GM18858 (cell line): ENCODE data around the gene RGS17.
"Not testable (repeated sequence)": the region's sequence is repeated elsewhere in the genome, so short reads cannot be mapped to it uniquely, and the experiment has no call there.

Experiments
- ATAC-seq: cut with Tn5 transposase; IDR thresholded peaks from one replicate; pipeline ENCODE4 v1.9.1; 2021; ENCODE audit not compliant: unreplicated experiment

The RGS17 gene

GRCh38 chr6:153043719-153044118 is 87.4 kb downstream of the RGS17 start:
- ATAC-seq, result no peak

DNA sequence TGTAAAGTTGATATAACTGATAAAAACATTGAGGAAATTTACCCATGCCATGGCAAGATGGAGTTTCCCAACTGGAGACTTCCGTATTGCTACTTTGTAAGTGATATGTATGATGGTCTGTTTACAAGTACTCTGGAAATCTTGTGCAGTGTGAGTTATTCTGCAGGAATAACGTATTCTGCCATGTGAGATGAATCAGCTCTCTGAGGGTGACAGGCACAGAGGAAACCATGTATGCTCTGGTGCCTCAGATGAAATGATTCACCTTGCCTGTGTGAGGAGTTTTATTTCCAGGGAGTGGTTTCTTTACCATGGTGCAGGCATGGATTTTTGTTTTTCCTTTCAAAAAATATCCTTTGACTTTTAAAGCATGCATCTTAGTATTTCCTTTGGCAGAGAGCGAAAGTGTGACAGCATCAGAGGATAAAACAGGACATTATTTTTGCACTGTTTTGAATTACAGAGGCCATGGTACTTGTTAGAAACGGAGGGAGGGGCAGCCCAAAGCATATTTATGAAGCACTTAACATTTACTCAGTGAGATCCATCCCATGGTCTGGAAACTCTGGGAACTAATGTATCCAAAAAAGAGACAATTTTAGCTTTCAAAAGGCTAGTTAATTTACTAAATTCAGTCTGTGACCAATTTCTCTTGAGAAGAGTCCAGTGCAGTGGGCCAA is 92.6 kb downstream of the RGS17 start:
- no peak for ATAC-seq

- ATAC-seq, result no peak
Observed at GRCh38 chr6:153034139-153034538, 96.9 kb downstream of the RGS17 start.

GRCh38 chr6:153032255-153032882 is 98.7 kb downstream of the RGS17 start:
- no peak for ATAC-seq

DNA sequence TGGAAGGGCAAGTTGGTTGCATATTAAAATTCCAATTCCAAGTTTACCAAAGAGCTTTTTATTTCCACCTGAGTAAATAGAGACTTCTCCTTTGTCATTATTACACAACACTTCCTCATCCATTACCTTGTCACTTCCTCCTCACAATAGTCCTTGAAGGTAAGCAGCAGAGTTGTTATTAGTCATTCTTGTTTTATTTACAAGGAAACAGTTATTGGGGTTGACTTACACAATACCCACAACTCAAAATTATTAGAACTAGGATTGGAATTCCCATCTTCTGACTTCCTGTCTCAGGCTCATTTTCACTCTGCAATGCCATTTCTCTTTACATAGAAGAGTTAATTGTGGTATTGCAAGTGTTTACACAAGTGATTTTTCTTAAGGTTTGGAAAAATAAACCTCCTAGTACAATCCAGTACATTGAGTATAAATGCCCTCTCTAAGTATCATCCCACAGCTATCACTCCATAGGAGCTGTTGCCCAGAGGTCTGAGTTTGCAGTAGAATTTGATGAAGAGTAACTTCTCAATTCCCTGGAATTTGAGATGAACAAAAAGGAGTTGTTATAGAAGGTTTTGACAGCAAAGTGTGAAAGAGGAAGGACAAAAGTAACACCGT is 99.6 kb downstream of the RGS17 start:
- no peak for ATAC-seq

DNA sequence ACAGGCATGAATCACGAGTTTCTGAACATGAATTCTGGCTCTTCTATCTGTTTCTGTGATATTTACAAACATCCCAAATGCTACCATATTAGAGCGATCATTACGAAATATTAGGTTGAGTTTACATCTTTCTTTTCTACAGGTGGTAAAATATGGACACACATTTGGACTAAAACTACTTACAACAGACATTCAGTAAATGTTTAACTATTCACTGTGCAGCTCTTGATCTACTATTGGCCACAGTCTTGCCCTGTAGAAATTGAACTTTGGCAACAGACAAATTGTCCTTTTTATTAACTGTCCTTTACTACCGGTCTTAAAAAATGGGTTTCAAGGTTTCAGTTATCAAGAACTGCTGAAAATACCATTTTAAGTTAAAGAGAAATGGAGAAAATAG is 102.1 kb downstream of the RGS17 start:
- ATAC-seq, result no peak

GRCh38 chr6:153028286-153028685 is 102.8 kb downstream of the RGS17 start:
- ATAC-seq, result no peak

- ATAC-seq, result no peak
Observed at GRCh38 chr6:153027480-153027879, 103.6 kb downstream of the RGS17 start.

DNA sequence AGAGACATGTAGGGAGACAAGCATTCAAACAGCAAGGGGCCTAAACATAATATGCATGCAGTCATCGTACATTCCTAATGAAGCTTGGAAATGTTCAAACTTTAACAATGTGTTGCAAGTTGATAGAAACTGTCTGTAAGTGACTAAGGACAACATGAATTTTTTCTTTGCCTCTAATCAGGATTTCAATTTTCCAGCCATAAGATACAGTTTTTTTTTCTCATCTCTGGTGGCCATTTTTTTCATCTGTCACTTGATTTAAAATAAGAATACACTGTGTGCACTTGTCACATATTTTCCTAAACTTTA is 106.4 kb downstream of the RGS17 start:
- no peak for ATAC-seq

- ATAC-seq, result peak; percentile 99
Observed at GRCh38 chr6:153023977-153024708, 106.9 kb downstream of the RGS17 start.

DNA sequence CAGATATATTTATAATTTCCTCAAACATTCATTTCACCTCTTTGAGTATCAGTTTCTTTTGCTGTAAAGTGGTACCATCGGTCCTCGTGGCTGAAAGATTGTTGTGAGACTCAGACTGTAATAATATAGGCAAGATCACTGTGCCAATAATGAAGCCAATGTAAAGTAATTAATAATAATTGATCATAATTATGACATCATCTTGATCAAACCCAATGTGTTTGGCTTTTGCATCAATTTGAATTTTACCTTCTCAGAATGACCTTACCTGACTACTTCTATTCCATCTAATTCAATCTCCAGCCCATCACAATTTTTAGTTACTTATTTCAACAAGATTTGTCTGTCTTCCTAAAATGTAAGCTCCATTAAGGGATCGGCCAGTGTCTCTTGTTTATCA is 112.7 kb downstream of the RGS17 start:
- ATAC-seq, result no peak

DNA sequence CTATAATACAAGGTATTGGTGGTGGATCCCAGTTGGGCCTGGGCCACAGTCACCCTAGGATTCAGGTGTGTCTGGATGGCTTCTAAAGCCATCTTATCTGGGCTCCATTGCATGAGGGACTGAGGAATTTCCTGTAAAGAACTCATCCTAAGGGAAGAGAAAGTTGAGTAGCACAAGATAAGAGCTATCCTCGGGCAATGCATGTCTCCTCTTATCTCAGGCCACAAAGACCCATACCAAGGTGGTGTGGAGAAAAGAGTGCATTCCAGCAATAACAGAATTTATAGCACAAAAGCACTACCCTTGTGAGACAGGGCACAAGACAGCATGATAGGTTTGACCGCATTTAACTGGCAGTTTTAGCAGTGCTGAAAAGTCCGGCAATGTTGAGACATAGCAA is 114.2 kb downstream of the RGS17 start:
- ATAC-seq, result no peak

DNA sequence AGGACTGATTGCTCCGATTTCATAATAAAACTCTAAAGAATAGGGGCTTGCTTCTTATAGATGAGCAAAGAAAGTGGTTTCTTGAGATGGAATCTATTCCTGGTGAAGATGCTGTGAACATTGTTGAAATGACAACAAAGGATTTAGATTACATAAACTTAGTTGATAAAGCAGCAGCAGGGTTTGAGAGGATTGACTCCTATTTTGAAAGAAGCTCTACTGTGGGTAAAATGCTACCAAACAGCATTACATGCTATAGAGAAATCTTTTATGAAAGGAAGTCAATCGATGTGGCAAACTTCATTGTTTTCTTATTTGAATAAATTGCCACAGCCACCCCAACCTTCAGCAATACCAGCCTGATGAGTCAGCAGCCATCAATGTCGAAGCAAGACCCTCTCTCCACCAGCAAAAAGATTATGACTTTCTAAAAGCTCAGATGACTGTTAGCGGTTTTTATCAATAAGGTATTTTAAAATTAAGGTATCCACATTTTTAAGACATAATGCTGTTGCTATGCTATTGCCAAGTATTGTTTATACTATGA is 115.9 kb downstream of the RGS17 start:
- no peak for ATAC-seq

DNA sequence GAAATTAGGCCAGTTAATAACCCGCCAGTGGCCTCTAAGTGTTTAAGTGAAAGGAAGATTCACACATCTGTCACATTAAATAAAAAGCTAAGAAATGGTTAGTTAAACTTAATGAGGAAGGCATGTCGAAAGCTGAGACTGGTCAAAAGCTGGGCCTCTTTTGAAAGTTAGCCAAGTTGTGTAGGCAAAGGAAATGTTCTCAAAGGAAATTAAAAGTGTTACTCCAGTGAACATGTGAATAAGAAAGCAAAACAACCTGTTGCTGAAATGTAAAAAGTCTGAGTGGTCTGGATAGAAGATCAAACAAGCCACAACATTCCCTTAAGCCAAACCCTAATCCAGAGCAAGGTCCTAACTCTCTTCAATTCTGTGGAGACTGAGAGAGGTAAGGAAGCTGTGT is 117.6 kb downstream of the RGS17 start:
- ATAC-seq, result no peak

GRCh38 chr6:153012856-153013255 is 118.2 kb downstream of the RGS17 start:
- no peak for ATAC-seq

DNA sequence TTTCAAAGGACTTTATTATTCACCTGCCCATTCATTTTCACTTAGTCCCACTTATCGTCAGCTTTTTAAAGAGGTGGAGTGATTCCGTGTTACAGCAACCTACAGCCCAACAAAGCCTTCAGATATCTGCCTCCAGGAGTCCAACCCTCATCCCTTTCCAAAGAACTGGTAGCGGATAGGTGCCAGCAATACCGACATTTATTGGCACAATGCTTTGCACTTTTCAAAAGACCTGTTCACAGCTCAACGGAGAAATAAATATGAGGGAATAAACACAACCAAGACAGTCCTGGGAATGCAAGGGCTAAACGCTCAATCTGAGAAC is 127.8 kb downstream of the RGS17 start:
- ATAC-seq, result no peak

GRCh38 chr6:153002613-153003365 is 128.3 kb downstream of the RGS17 start, which contains the start of gene MTRF1L:
Gene MTRF1L (minus strand): TSS chr6:153002709. CDS start chr6:153002685, 24 bp downstream.
- peak; percentile 89 for ATAC-seq

- ATAC-seq, result no peak
Observed at GRCh38 chr6:153001767-153002612, 129.1 kb downstream of the RGS17 start.

GRCh38 chr6:153000790-153001189 is 130.3 kb downstream of the RGS17 start:
- not testable (repeated sequence) for ATAC-seq

- no peak for ATAC-seq
Observed at GRCh38 chr6:153000243-153000642, 130.8 kb downstream of the RGS17 start.
